PC-9 (cell line): ENCODE measurements around the gene TMEM263.

Source experiments
- EZH2 ChIP-seq: fragments of 200-600 bp; sonication (generic); IDR thresholded peaks from 2 replicates; pipeline ENCODE4 v1.8.0; 2017; ENCODE audit warnings: antibody characterized with exemption, low read depth
- TF ChIP-seq, protein P1 (sequence below): fragments of 200-600 bp; sonication (generic); conservative IDR thresholded peaks from 2 replicates; pipeline ENCODE4 v1.6.1; 2017; ENCODE audit warnings: mixed run types, antibody characterized with exemption, mild to moderate bottlenecking, moderate library complexity

GRCh38 chr12:107011519-107011918 is 55.8 kb downstream of the TMEM263 start:
- TF ChIP-seq, protein P1, sequence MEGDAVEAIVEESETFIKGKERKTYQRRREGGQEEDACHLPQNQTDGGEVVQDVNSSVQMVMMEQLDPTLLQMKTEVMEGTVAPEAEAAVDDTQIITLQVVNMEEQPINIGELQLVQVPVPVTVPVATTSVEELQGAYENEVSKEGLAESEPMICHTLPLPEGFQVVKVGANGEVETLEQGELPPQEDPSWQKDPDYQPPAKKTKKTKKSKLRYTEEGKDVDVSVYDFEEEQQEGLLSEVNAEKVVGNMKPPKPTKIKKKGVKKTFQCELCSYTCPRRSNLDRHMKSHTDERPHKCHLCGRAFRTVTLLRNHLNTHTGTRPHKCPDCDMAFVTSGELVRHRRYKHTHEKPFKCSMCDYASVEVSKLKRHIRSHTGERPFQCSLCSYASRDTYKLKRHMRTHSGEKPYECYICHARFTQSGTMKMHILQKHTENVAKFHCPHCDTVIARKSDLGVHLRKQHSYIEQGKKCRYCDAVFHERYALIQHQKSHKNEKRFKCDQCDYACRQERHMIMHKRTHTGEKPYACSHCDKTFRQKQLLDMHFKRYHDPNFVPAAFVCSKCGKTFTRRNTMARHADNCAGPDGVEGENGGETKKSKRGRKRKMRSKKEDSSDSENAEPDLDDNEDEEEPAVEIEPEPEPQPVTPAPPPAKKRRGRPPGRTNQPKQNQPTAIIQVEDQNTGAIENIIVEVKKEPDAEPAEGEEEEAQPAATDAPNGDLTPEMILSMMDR = no peak
- no peak for TF ChIP-seq EZH2
